GM12875 (cell line): Measurements from ENCODE around the gene GNAT2.

ENCODE experiments used
- H3K4me3 ChIP-seq: one replicate; pipeline ENCODE4 v1.5.1; 2011; ENCODE audit warnings: low read depth, low read length, control low read depth
- TF ChIP-seq, protein P1 (sequence below): IDR thresholded peaks from 2 replicates; pipeline ENCODE4 v1.5.1; 2011; ENCODE audit warnings: low read depth, mild to moderate bottlenecking, control low read depth, inconsistent platforms, low read length, moderate library complexity, borderline replicate concordance; ENCODE audit not compliant: insufficient read depth

GNAT2 gene

DNA sequence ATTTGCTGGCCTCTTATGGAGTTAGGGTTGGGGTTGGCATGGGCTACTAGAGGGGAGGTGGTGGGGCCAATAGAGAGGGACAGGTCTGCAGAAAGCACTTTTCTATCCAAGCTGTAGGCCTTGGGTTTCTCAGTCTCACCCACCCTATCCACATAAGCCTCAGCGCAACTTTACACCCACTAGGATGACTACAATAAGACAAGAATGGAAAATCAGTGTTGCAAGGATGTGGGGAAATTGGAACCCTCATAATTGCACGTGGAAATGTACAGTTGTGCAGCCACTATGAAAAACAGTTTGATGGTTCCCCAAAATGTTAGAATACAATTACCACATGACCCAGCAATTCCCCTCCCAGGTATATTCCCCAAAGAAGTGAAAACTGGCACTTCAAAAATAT lies 22.4 kb upstream of the GNAT2 start:
- H3K4me3 ChIP-seq = no peak overlapping the region
- TF ChIP-seq, protein P1, sequence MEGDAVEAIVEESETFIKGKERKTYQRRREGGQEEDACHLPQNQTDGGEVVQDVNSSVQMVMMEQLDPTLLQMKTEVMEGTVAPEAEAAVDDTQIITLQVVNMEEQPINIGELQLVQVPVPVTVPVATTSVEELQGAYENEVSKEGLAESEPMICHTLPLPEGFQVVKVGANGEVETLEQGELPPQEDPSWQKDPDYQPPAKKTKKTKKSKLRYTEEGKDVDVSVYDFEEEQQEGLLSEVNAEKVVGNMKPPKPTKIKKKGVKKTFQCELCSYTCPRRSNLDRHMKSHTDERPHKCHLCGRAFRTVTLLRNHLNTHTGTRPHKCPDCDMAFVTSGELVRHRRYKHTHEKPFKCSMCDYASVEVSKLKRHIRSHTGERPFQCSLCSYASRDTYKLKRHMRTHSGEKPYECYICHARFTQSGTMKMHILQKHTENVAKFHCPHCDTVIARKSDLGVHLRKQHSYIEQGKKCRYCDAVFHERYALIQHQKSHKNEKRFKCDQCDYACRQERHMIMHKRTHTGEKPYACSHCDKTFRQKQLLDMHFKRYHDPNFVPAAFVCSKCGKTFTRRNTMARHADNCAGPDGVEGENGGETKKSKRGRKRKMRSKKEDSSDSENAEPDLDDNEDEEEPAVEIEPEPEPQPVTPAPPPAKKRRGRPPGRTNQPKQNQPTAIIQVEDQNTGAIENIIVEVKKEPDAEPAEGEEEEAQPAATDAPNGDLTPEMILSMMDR = no peak

GRCh38 chr1:109641078-109641740 lies 21.8 kb upstream of the GNAT2 start:
- TF ChIP-seq, protein P1 = no peak
- H3K4me3 ChIP-seq = no peak overlapping the region

GRCh38 chr1:109640285-109640865 lies 21.0 kb upstream of the GNAT2 start:
- TF ChIP-seq, protein P1 = peak; percentile 96
- no peak overlapping the region for H3K4me3 ChIP-seq

- TF ChIP-seq, protein P1 = no peak
These were observed 20.4 kb upstream of the GNAT2 start for GRCh38 chr1:109639841-109640184.

DNA sequence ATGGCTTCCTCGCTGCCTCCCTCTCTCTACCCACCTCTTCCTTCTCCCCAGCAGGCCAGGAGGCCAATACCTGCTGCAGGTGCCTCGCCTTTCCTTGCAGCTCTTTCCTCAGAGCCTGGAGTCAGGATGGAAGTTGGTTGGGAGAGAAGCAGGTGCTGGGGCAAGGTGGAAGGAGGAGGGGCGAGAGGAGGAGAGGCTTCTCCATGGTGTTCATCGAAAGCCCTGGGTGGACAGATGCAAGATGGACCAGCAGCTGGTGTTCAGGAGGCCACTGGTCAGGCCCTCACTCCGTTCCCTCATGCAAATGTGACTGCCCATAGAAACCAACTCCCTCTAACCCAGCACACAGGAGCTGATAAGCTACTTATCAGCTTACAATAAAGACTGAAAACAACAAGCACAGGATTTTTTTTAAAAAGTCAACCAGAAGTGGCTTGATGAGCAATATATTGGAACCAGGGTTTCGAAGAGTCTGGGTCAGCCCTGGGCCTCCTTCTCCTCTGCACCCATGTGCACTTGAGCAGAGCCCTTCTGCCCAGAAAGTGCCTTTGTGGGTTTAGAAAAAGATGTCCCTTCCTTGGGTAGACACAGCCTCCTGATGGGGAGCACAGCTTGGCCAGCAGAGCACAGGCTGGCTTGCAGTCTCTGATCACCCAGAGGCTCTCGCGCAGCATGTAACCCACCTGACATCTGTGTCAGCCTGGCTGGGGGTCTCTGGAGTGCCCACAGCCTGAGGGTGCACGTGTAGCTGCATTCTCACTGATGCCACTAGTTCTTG lies 19.8 kb upstream of the GNAT2 start:
- no peak overlapping the region for H3K4me3 ChIP-seq
- TF ChIP-seq, protein P1 = no peak

More at GRCh38 chr1:109639841-109640184, 20.4 kb upstream of the GNAT2 start:
- H3K4me3 ChIP-seq = no peak overlapping the region

- TF ChIP-seq, protein P1 = no peak
- H3K4me3 ChIP-seq = no peak overlapping the region
These were observed 18.0 kb upstream of the GNAT2 start for GRCh38 chr1:109637446-109637845.
